Measurements from ENCODE around the gene ENTPD8. TPM values are rescaled to one million over a fixed set of nuclear protein-coding genes. Genes with fewer than 3 reads are reported as not detected.
A peak's percentile ranks its signal among the peaks of the same experiment; 100 is the strongest.

The ENTPD8 gene
- total RNA-seq, 3 donors from 2014 or later, result 2.0 to 3.2 TPM; not detected in 1

DNA sequence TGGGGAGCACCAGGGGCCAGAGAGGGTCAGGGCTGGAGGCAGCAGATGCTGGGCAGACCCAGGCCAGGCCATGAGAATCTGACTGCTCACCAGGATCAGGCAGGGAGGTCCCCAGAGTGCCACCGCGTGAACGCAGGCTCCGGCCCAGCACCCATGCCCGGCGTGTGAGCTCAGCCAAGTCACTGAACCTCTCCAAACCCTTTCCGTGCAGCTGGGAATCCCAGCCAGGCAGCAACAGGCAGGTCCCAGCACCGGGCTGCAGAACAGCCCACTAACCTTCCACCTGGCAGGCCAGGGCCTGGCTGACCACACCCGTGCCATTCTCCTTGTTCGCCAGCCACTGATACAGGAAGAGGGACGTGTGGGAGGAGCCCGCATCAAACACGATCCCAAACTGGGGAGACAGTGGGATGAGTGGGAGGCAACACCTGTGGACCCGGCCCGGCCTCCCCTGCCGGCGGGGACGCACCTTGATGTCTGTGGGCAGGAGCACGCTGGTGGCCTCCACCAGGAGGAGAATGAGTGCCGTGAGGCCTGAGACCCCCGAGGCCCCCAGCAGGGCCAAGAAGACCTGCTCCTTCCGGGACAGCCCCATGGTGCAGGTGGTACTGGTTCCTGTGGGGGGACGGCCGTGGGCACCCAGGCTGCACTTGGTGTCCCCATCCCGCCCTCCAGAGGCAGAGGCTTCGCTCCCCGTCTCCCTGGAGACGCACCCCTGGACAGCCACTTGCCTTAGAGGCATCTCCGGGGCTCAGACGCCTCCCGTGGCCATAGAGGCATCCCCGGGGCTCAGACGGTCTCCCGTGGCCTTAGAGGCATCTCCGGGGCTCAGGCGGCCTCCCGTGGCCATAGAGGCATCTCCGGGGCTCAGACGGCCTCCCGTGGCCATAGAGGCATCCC, 3.2 kb downstream of the ENTPD8 start:
- Histone ChIP-seq H3K4me1 (peaks cover 7 to 12% of the 10 kb centered on the region in 2 donors), H3K27me3 (no peaks in the 10 kb centered on the region), H3K36me3 (no peaks in the 10 kb centered on the region), H3K4me3 (no peak overlapping the region), H3K9me3 (no peaks in the 10 kb centered on the region), H3K27ac (no peak overlapping the region)
- intact Hi-C loops (cut with DNase I; ENCODE audit: low total_unique reads), result loop anchor here (10.0 kb wide), 1 partner anchor 153 kb away; no protein-coding TSS in a partner anchor
- no peak for DNase-seq (ENCODE audit: low spot score in 2 of 2)
- TF ChIP-seq, protein P1, sequence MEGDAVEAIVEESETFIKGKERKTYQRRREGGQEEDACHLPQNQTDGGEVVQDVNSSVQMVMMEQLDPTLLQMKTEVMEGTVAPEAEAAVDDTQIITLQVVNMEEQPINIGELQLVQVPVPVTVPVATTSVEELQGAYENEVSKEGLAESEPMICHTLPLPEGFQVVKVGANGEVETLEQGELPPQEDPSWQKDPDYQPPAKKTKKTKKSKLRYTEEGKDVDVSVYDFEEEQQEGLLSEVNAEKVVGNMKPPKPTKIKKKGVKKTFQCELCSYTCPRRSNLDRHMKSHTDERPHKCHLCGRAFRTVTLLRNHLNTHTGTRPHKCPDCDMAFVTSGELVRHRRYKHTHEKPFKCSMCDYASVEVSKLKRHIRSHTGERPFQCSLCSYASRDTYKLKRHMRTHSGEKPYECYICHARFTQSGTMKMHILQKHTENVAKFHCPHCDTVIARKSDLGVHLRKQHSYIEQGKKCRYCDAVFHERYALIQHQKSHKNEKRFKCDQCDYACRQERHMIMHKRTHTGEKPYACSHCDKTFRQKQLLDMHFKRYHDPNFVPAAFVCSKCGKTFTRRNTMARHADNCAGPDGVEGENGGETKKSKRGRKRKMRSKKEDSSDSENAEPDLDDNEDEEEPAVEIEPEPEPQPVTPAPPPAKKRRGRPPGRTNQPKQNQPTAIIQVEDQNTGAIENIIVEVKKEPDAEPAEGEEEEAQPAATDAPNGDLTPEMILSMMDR (IDR thresholded peaks at IDR 0.05), result no peak
- TF ChIP-seq POLR2AphosphoS5 (IDR thresholded peaks at IDR 0.05) (no peak), POLR2A (IDR thresholded peaks at IDR 0.05) (no peak)

DNA sequence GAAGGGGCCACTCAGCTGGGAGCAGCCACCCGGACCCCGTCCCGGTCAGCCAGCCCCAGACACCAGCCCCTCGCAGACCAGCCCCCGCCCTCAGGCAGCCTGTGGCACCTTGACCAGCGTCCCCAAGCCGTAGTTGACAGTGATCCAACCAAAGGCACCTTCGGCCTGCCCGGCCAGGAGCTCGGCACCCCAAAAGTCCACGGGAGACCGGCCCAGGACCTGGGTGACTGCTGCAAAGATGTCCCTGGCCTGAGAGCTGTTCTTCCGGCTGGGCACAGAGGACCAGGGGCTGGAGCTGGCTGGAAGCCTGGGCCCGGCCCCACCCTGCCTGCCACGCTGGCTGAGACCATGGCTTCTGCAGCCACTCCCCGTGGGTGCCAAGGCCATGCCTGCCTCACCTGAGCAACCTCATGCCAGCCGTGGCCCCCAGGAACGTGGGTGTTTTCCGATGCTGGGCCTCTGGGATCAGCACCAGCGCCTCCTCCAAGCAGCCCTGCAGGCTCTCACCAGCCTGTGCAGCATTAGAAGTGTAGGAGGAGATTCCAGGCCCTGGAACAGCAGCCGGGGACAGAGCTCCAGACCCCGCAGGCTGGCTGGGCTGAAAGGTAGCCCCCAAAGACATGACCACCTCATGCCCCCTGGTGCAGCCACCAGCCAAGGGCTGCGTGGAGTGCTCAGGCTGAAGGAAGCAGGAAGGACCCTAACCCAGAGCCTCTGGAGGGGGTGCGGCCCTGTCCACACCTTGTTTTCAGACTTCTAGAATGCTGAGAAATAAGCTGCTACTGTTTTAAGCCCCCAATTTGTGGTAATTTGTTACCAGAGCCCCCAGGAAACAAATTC, 4.2 kb downstream of the ENTPD8 start:
- Histone ChIP-seq H3K36me3 (no peaks in the 10 kb centered on the region), H3K27me3 (no peaks in the 10 kb centered on the region), H3K27ac (no peak overlapping the region), H3K9me3 (no peaks in the 10 kb centered on the region), H3K4me1 (peaks cover 7 to 12% of the 10 kb centered on the region in 2 donors), H3K4me3 (no peak overlapping the region)
- no peak for DNase-seq (ENCODE audit: low spot score in 2 of 2)
- intact Hi-C loops (cut with DNase I; ENCODE audit: low total_unique reads), result loop anchor here (10.0 kb wide), 1 partner anchor 152 kb away; no protein-coding TSS in a partner anchor
- TF ChIP-seq, protein P1 (IDR thresholded peaks at IDR 0.05), result no peak
- no peak for TF ChIP-seq POLR2AphosphoS5 (IDR thresholded peaks at IDR 0.05)
- TF ChIP-seq POLR2A (IDR thresholded peaks at IDR 0.05), result no peak

DNA sequence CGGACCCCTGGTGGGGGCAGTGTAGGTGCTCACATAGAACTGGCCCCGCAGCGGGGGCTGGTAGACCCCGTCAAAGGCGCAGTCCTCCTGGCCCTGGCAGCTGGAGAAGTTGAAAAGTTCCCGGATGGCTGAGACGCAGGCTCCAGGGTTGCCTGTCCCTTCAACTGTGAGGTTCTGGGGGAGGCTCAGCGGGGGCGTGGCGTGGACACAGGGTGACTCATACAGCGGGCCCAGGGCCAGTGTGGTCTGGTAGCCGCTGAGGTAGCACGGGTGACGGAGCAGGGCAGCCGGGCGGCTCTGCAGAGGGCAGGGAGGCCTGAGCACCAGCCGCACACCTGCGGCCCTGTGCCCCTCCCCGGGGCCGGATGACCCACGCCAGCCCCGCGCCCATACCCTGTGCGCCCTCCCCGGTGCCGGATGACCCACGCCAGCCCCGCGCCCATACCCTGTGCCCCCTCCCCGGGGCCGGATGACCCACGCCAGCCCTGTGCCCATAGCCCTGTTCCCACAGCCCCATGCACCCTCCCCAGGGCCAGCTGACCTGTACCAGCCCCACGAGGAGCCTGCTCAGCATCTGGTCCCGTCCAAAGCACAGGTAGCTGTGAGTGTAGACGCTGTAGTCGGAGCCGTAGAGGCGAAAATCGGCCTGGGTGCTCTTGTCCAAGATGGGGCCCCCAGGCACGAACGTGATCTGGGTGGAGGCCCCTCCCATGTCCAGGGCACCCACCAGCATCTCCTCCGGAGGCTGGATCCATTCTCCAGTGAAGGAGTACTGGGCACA, 5.0 kb downstream of the ENTPD8 start:
- Histone ChIP-seq H3K27me3 (no peaks in the 10 kb centered on the region), H3K4me1 (peaks cover 3 to 12% of the 10 kb centered on the region in 2 donors), H3K9me3 (no peaks in the 10 kb centered on the region), H3K27ac (peak overlapping the region; percentile 78 to 88), H3K36me3 (no peaks in the 10 kb centered on the region), H3K4me3 (peak overlapping the region in 1 of 3 donors; percentile 29)
- intact Hi-C loops (cut with DNase I; ENCODE audit: low total_unique reads), result loop anchor here (10.0 kb wide), 1 partner anchor 151 kb away; no protein-coding TSS in a partner anchor
- DNase-seq (ENCODE audit: low spot score in 2 of 2), result peak; percentile 90 to 93
- TF ChIP-seq POLR2AphosphoS5 (IDR thresholded peaks at IDR 0.05) (peak in 1 of 3 donors; percentile 36), POLR2A (IDR thresholded peaks at IDR 0.05) (no peak)

DNA sequence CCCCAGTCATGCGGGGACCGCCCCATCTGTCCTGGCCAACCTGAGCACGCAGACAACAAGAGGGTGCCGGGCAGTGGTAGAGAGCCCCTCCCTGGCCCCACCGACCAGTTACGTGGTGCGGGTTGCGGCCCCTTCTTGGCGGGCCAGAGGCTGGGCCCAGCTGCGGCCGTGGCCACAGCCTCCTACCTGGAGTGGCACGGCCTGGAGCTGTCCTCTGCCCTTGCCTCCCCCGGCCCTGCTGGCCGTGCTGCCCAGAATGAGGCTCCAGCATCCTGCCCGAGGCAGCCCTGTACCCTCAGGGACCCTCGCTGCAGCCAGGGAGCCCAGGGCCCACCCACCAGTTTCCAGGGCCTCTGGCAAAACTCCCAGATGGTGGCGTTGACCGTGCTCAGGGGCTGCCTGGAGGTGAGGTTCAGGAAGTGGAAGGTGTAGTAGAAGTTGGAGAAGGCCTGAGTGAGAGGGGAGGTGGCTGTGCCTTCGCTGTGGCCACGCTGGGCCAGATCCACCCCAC, 5.7 kb downstream of the ENTPD8 start:
- Histone ChIP-seq H3K9me3 (no peaks in the 10 kb centered on the region), H3K4me3 (peak overlapping the region in 1 of 3 donors; percentile 29), H3K27ac (peak overlapping the region; percentile 78 to 88), H3K4me1 (peaks cover 3 to 12% of the 10 kb centered on the region in 2 donors), H3K27me3 (no peaks in the 10 kb centered on the region), H3K36me3 (no peaks in the 10 kb centered on the region)
- no peak for DNase-seq (ENCODE audit: low spot score in 2 of 2)
- no peak for TF ChIP-seq POLR2AphosphoS5 (IDR thresholded peaks at IDR 0.05)
- TF ChIP-seq, protein P1 (IDR thresholded peaks at IDR 0.05), result no peak
- TF ChIP-seq POLR2A (IDR thresholded peaks at IDR 0.05), result no peak
- intact Hi-C loops (cut with DNase I; ENCODE audit: low total_unique reads), result loop anchor here (10.0 kb wide), 1 partner anchor 151 kb away; no protein-coding TSS in a partner anchor

Measured in breast epithelium (tissue), 4 donors.